HepG2 (cell line): Measurements from ENCODE around the gene RAB11FIP2. TPM values are rescaled to one million over a fixed set of nuclear protein-coding genes. Genes with fewer than 3 reads are reported as not detected.
A peak's percentile ranks its signal among the peaks of the same experiment; 100 is the strongest.

Source experiments
- ARID5B ChIP-seq: IDR thresholded peaks from 2 replicates; pipeline ENCODE4 v1.4.0; 2020; ENCODE audit warnings: mild to moderate bottlenecking, missing genetic modification reagents
- BRD4 ChIP-seq: sonication (generic); formaldehyde crosslinking; IDR thresholded peaks from 2 replicates; pipeline ENCODE4 v1.4.0; 2020; ENCODE audit warnings: missing genetic modification reagents
- DR1 ChIP-seq: sonication (generic); formaldehyde crosslinking; IDR thresholded peaks from 2 replicates; pipeline ENCODE4 v1.8.0; 2021; ENCODE audit warnings: mild to moderate bottlenecking, missing genetic modification reagents, inconsistent platforms
- DZIP1 ChIP-seq: sonication (generic); formaldehyde crosslinking; IDR thresholded peaks from 2 replicates; pipeline ENCODE4 v1.5.0; 2020; ENCODE audit warnings: mild to moderate bottlenecking, missing genetic modification reagents
- FOXO4 ChIP-seq: sonication (generic); formaldehyde crosslinking; conservative IDR thresholded peaks from 2 replicates; pipeline ENCODE4 v1.8.1; 2023; ENCODE audit warnings: missing genetic modification reagents
- NCOA5 ChIP-seq: sonication (generic); formaldehyde crosslinking; IDR thresholded peaks from 2 replicates; pipeline ENCODE4 v1.4.0; 2020; ENCODE audit warnings: missing genetic modification reagents
- PHF20 ChIP-seq: sonication (generic); formaldehyde crosslinking; IDR thresholded peaks from 2 replicates; pipeline ENCODE4 v1.5.0; 2020; ENCODE audit warnings: mild to moderate bottlenecking, missing genetic modification reagents
- RAD51 ChIP-seq: fragments of 450-650 bp; IDR thresholded peaks from 2 replicates; pipeline ENCODE4 v1.6.1; 2016; ENCODE audit warnings: borderline replicate concordance
- THRA ChIP-seq: sonication (generic); formaldehyde crosslinking; IDR thresholded peaks from 2 replicates; pipeline ENCODE4 v1.4.0; 2020; ENCODE audit warnings: missing genetic modification reagents, borderline replicate concordance
- TMF1 ChIP-seq: sonication (generic); formaldehyde crosslinking; IDR thresholded peaks from 2 replicates; pipeline ENCODE4 v1.8.1; 2022; ENCODE audit warnings: low read depth, missing genetic modification reagents
- TOE1 ChIP-seq: sonication (generic); formaldehyde crosslinking; IDR thresholded peaks from 2 replicates; pipeline ENCODE4 v1.4.0; 2020; ENCODE audit warnings: mild to moderate bottlenecking, missing genetic modification reagents
- U2AF2 ChIP-seq: fragments of 200-400 bp; formaldehyde crosslinking; IDR thresholded peaks from 2 replicates; pipeline ENCODE4 v1.6.1; 2017; ENCODE audit warnings: low read depth, mild to moderate bottlenecking, low read length
- YY1 ChIP-seq: IDR thresholded peaks from 2 replicates; pipeline ENCODE4 v1.6.1; 2011; ENCODE audit warnings: low read length, low read depth, moderate library complexity, mild to moderate bottlenecking; ENCODE audit not compliant: insufficient read depth, insufficient replicate concordance
- ZBTB43 ChIP-seq: sonication (generic); formaldehyde crosslinking; conservative IDR thresholded peaks from 2 replicates; pipeline ENCODE4 v1.4.0; 2020; ENCODE audit warnings: missing genetic modification reagents
- ZFYVE20 ChIP-seq: sonication (generic); formaldehyde crosslinking; IDR thresholded peaks from 2 replicates; pipeline ENCODE4 v1.8.0; 2023; ENCODE audit warnings: low read depth, mild to moderate bottlenecking, moderate library complexity, missing genetic modification reagents, borderline replicate concordance
- ZNF143 ChIP-seq: sonication (generic); formaldehyde crosslinking; IDR thresholded peaks from 2 replicates; pipeline ENCODE4 v1.4.0; 2020; ENCODE audit warnings: missing genetic modification reagents
- ZNF251 ChIP-seq: sonication (generic); formaldehyde crosslinking; IDR thresholded peaks from 2 replicates; pipeline ENCODE4 v1.9.0; 2021; ENCODE audit warnings: mild to moderate bottlenecking, missing genetic modification reagents
- polyA plus RNA-seq, 8 experiments: library from polyadenylated mRNA; depleted of rRNA in 3 of 8; stranded (reverse) in 7 of 8; unstranded in 1 of 8; fragments of >200 nt; fragmentation: Illumina TruSeq in 4 of 8; extraction: Trizol in 4 of 8; gene quantifications; 2 replicates each; pipeline versions ENCODE4 v1.2.1 to v1.2.3, GENCODE V29; 2011 to 2016; ENCODE audit warnings: low read depth in 4 of 8, missing spikeins in 1 of 8, mixed read lengths in 1 of 8; ENCODE audit not compliant: insufficient read depth in 1 of 8
- total RNA-seq, 5 experiments: library from RNA; depleted of rRNA; stranded (reverse); fragments of >200 nt; fragmentation: Illumina TruSeq; extraction: Trizol; gene quantifications; 2 replicates each; pipeline ENCODE4 v1.2.3, GENCODE V29; 2016; ENCODE audit warnings: low read depth in 1 of 5

RAB11FIP2 gene
- total and polyA plus RNA-seq, 2 of the 13 experiments (the other 11 are each of a cell fraction or from before 2014, with no cell fraction given) = 4.7 to 13.0 TPM

- TF ChIP-seq ZBTB43 (CRISPR knock-in tag) = peak; percentile 40; the same call in 1 of the 2 replicates
- TF ChIP-seq BRD4 (CRISPR knock-in tag) = 0 out of 2 replicates have a peak, but pooled peaks have one; percentile 11
- no peak for TF ChIP-seq ZFYVE20 (CRISPR knock-in tag)
- TF ChIP-seq RAD51 = no peak
- TF ChIP-seq NCOA5 = no peak
- peak; percentile 18; the same call in 1 of the 2 replicates for TF ChIP-seq ARID5B (CRISPR knock-in tag)
- TF ChIP-seq U2AF2 = peak; percentile 96
- TF ChIP-seq TMF1 (CRISPR knock-in tag) = no peak
- no peak for TF ChIP-seq ZNF251
- TF ChIP-seq TOE1 (CRISPR knock-in tag) = no peak
- no peak for TF ChIP-seq FOXO4 (CRISPR knock-in tag)
- peak; percentile 65 for TF ChIP-seq PHF20
- peak; percentile 78 for TF ChIP-seq DR1 (CRISPR knock-in tag)
- 0 out of 2 replicates have a peak, but pooled peaks have one; percentile 61 for TF ChIP-seq DZIP1
- no peak for TF ChIP-seq THRA
- TF ChIP-seq ZNF143 (CRISPR knock-in tag) = no peak; the same call in 1 of the 2 replicates
- TF ChIP-seq YY1 = peak; percentile 94
Observed at GRCh38 chr10:118046395-118047156, at the start of gene RAB11FIP2 (continued).
